ENCODE data around the gene PRKN. TPM values are rescaled to one million over a fixed set of nuclear protein-coding genes. Genes with fewer than 3 reads are reported as not detected.

The PRKN gene
- total RNA-seq, 6 experiments from 2014 or later, result 0.32 TPM; not detected in 5

GRCh38 chr6:162032620-162033019, 694.9 kb downstream of the PRKN start:
- H3K27ac Mint-ChIP-seq, result no peak overlapping the region
- peaks cover 57% of the 10 kb centered on the region for H3K9me3 Mint-ChIP-seq
- H3K4me1 Mint-ChIP-seq (ENCODE audit: low read depth), result no peaks in the 10 kb centered on the region
- H3K27me3 Mint-ChIP-seq (ENCODE audit: insufficient read depth), result no peaks in the 10 kb centered on the region
- TF ChIP-seq CTCF (IDR thresholded peaks at IDR 0.05), result no peak
- H3K4me3 Mint-ChIP-seq, result no peak overlapping the region
- no peak for DNase-seq
- peaks cover 6% of the 10 kb centered on the region; the same call in 1 of the 2 replicates for H3K36me3 Mint-ChIP-seq (ENCODE audit: low read depth)

GRCh38 chr6:162029873-162030576, 697.5 kb downstream of the PRKN start:
- no peak overlapping the region for H3K27ac Mint-ChIP-seq
- H3K4me3 Mint-ChIP-seq, result no peak overlapping the region
- DNase-seq, result no peak
- TF ChIP-seq CTCF (IDR thresholded peaks at IDR 0.05), result no peak
- H3K4me1 Mint-ChIP-seq (ENCODE audit: low read depth), result no peaks in the 10 kb centered on the region
- peaks cover 59% of the 10 kb centered on the region for H3K9me3 Mint-ChIP-seq
- H3K27me3 Mint-ChIP-seq (ENCODE audit: insufficient read depth), result no peaks in the 10 kb centered on the region
- peaks cover 6% of the 10 kb centered on the region; the same call in 1 of the 2 replicates for H3K36me3 Mint-ChIP-seq (ENCODE audit: low read depth)

GRCh38 chr6:162026843-162027242, 700.7 kb downstream of the PRKN start:
- no peak for TF ChIP-seq CTCF (IDR thresholded peaks at IDR 0.05)
- H3K4me3 Mint-ChIP-seq, result no peak overlapping the region
- DNase-seq, result no peak
- H3K36me3 Mint-ChIP-seq (ENCODE audit: low read depth), result peaks cover 11% of the 10 kb centered on the region
- H3K27ac Mint-ChIP-seq, result no peak overlapping the region
- peaks cover 64% of the 10 kb centered on the region for H3K9me3 Mint-ChIP-seq
- no peaks in the 10 kb centered on the region for H3K4me1 Mint-ChIP-seq (ENCODE audit: low read depth)
- no peaks in the 10 kb centered on the region for H3K27me3 Mint-ChIP-seq (ENCODE audit: insufficient read depth)

- no peak overlapping the region for H3K4me3 Mint-ChIP-seq
- no peaks in the 10 kb centered on the region for H3K4me1 Mint-ChIP-seq (ENCODE audit: low read depth)
- no peak for DNase-seq
- no peak for TF ChIP-seq CTCF (IDR thresholded peaks at IDR 0.05)
- H3K36me3 Mint-ChIP-seq (ENCODE audit: low read depth), result peaks cover 11% of the 10 kb centered on the region
- H3K27ac Mint-ChIP-seq, result no peak overlapping the region
- H3K9me3 Mint-ChIP-seq, result peaks cover 61% of the 10 kb centered on the region
- H3K27me3 Mint-ChIP-seq (ENCODE audit: insufficient read depth), result no peaks in the 10 kb centered on the region
Observed at GRCh38 chr6:162026031-162026430, 701.5 kb downstream of the PRKN start.

- H3K27me3 Mint-ChIP-seq (ENCODE audit: insufficient read depth), result no peaks in the 10 kb centered on the region
- peaks cover 10% of the 10 kb centered on the region for H3K36me3 Mint-ChIP-seq (ENCODE audit: low read depth)
Observed at GRCh38 chr6:162019349-162019748, 708.2 kb downstream of the PRKN start.

More at GRCh38 chr6:162019349-162019748, 708.2 kb downstream of the PRKN start:
- Mint-ChIP-seq H3K9me3 (peaks cover 48% of the 10 kb centered on the region), H3K4me3 (no peak overlapping the region), H3K27ac (no peak overlapping the region), H3K4me1 (ENCODE audit: low read depth) (no peaks in the 10 kb centered on the region)
- DNase-seq, result no peak
- no peak for TF ChIP-seq CTCF (IDR thresholded peaks at IDR 0.05)
